ENCODE results near the gene RARRES2. TPM values are rescaled to one million over a fixed set of nuclear protein-coding genes. Genes with fewer than 3 reads are reported as not detected.

RARRES2 gene
- total RNA-seq, 1 experiment from 2014 or later, result 60.9 TPM

DNA sequence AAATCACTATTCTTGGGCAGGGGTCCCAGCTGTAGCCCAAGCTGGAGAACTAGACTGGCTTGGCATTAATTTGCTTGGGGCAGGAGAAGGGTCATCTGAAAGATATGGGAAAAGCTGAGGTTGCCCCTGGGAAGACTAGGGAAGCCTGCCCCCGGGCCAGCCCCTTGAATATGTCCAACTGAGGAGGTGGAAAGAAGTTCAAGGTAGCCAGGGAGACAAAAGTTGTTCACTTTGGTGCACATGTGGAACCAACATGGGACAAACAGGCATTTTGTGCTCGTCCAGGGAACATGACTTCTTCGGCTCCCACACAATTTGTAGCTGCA lies 19.7 kb downstream of the RARRES2 start:
- no peak overlapping the region for H2BK15ac ChIP-seq (ENCODE audit: low read depth, low read length)
- WGBS (ENCODE audit: extremely low coverage, insufficient read length, low lambda C conversion rate), result no CpG with 5 or more reads among the region's 3 CpGs
- no peak overlapping the region for H2BK20ac ChIP-seq (ENCODE audit: low read depth, low read length, poor library complexity, severe bottlenecking)
- no peak overlapping the region for H3K27ac ChIP-seq (ENCODE audit: insufficient read length, low read depth, low read length)
- TF ChIP-seq, protein P1, sequence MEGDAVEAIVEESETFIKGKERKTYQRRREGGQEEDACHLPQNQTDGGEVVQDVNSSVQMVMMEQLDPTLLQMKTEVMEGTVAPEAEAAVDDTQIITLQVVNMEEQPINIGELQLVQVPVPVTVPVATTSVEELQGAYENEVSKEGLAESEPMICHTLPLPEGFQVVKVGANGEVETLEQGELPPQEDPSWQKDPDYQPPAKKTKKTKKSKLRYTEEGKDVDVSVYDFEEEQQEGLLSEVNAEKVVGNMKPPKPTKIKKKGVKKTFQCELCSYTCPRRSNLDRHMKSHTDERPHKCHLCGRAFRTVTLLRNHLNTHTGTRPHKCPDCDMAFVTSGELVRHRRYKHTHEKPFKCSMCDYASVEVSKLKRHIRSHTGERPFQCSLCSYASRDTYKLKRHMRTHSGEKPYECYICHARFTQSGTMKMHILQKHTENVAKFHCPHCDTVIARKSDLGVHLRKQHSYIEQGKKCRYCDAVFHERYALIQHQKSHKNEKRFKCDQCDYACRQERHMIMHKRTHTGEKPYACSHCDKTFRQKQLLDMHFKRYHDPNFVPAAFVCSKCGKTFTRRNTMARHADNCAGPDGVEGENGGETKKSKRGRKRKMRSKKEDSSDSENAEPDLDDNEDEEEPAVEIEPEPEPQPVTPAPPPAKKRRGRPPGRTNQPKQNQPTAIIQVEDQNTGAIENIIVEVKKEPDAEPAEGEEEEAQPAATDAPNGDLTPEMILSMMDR (conservative IDR thresholded peaks at IDR 0.05), result no peak
- no peak overlapping the region for H3K14ac ChIP-seq (ENCODE audit: insufficient read depth, low read length)
- H3K9me3 ChIP-seq (ENCODE audit: control insufficient read depth, low read depth, low read length), result no peaks in the 10 kb centered on the region
- H4K5ac ChIP-seq (ENCODE audit: insufficient read length, low read depth, low read length), result no peak overlapping the region
- no peak for DNase-seq
- no peak overlapping the region for H3T11ph ChIP-seq (ENCODE audit: low read length)
- H2BK12ac ChIP-seq (ENCODE audit: insufficient read length, low read depth, low read length), result no peak overlapping the region
- H3K4me2 ChIP-seq (ENCODE audit: insufficient read depth, insufficient read length, low read length), result no peak overlapping the region
- Mint-ChIP-seq H3K36me3 (ENCODE audit: insufficient read depth in 1 of 3, low read depth in 3 of 3) (peaks cover 0 to 23% (median 0%) of the 10 kb centered on the region in 3 experiments; a peak in 2 of 7 replicates), H3K27ac (no peak overlapping the region), H3K4me1 (peaks cover 37 to 45% of the 10 kb centered on the region in 2 experiments), H3K9me3 (no peaks in the 10 kb centered on the region), H3K4me3 (peak overlapping the region in 1 of 2 experiments; percentile 10; a peak in 1 of 5 replicates), H3K27me3 (ENCODE audit: low read depth) (peaks cover 30% of the 10 kb centered on the region)
- H2AFZ ChIP-seq (ENCODE audit: low read length), result no peak overlapping the region
- no peaks in the 10 kb centered on the region for H3K27me3 ChIP-seq (ENCODE audit: insufficient read depth, low read length)
- H2BK120ac ChIP-seq (ENCODE audit: low read depth, low read length, poor library complexity, severe bottlenecking), result no peak overlapping the region
- no peaks in the 10 kb centered on the region for H4K20me1 ChIP-seq (ENCODE audit: control insufficient read depth, insufficient read depth, insufficient read length)
- H3K79me1 ChIP-seq (ENCODE audit: insufficient read depth, low read depth, low read length, poor library complexity, severe bottlenecking), result no peaks in the 10 kb centered on the region
- no peak overlapping the region for H3K9ac ChIP-seq (ENCODE audit: extremely low read depth, insufficient read length, low read length)
- H3K4ac ChIP-seq (ENCODE audit: low read depth, low read length), result no peak overlapping the region
- H3K23ac ChIP-seq (ENCODE audit: insufficient read length, low read depth, low read length), result no peak overlapping the region
- H3K18ac ChIP-seq (ENCODE audit: insufficient read length, low read depth, low read length), result no peak overlapping the region
- H2BK5ac ChIP-seq (ENCODE audit: insufficient read length, low read length), result no peak overlapping the region
- H3K79me2 ChIP-seq (ENCODE audit: insufficient read depth, low read length), result no peaks in the 10 kb centered on the region
- H4K91ac ChIP-seq (ENCODE audit: insufficient read length, low read depth, low read length), result no peak overlapping the region
- no peak overlapping the region for H4K8ac ChIP-seq (replicated peaks; ENCODE audit: insufficient read length, low read depth, low read length)
- no peak overlapping the region for H3K56ac ChIP-seq (ENCODE audit: insufficient read length, low read depth, low read length)
- H3K23me2 ChIP-seq (ENCODE audit: insufficient read length, low read depth, low read length, poor library complexity, severe bottlenecking), result peaks cover 7% of the 10 kb centered on the region
- peaks cover 5% of the 10 kb centered on the region for H3K4me1 ChIP-seq (ENCODE audit: insufficient read depth, low read length)
- no peak overlapping the region for H2AK5ac ChIP-seq (ENCODE audit: insufficient read length, low read length)
